Endodermal cell (in vitro differentiated cells): Measurements from ENCODE around the gene APOH. TPM values are rescaled to one million over a fixed set of nuclear protein-coding genes. Genes with fewer than 3 reads are reported as not detected.

ENCODE experiments used
- DNase-seq: peaks from one replicate; pipeline ENCODE4 v3.0.0-alpha.2; 2017
- H3K27ac ChIP-seq: 2 replicates; pipeline ENCODE4 v1.5.1; 2013; ENCODE audit warnings: mild to moderate bottlenecking, low read depth, low read length, moderate library complexity
- H3K27me3 ChIP-seq: 2 replicates; pipeline ENCODE4 v1.6.1; 2013; ENCODE audit warnings: mild to moderate bottlenecking, low read length, moderate library complexity; ENCODE audit not compliant: insufficient read depth, control insufficient read depth, poor library complexity, severe bottlenecking
- H3K36me3 ChIP-seq: 2 replicates; pipeline ENCODE4 v1.7.0; 2013; ENCODE audit warnings: mild to moderate bottlenecking, low read length, moderate library complexity; ENCODE audit not compliant: control insufficient read depth, insufficient read depth
- H3K4me1 ChIP-seq: one replicate; pipeline ENCODE4 v1.7.0; 2013; ENCODE audit warnings: low read length; ENCODE audit not compliant: control insufficient read depth, insufficient read depth
- H3K4me3 ChIP-seq: 2 replicates; pipeline ENCODE4 v1.5.1; 2013; ENCODE audit warnings: mild to moderate bottlenecking, low read length, moderate library complexity
- H3K9ac ChIP-seq: 2 replicates; pipeline ENCODE4 v1.6.1; 2013; ENCODE audit warnings: mild to moderate bottlenecking, low read length, moderate library complexity; ENCODE audit not compliant: poor library complexity, severe bottlenecking; ENCODE audit errors: extremely low read depth
- H3K9me3 ChIP-seq: 2 replicates; pipeline ENCODE4 v1.6.1; 2013; ENCODE audit warnings: mild to moderate bottlenecking, low read length, moderate library complexity; ENCODE audit not compliant: control insufficient read depth
- H3K27ac Mint-ChIP-seq: 2 replicates; pipeline ENCODE4 v1.8.0; 2020; ENCODE audit warnings: mixed read lengths
- H3K27me3 Mint-ChIP-seq: 2 replicates; pipeline ENCODE4 v1.8.0; 2021; ENCODE audit warnings: mild to moderate bottlenecking, mixed read lengths; ENCODE audit not compliant: insufficient read depth
- H3K36me3 Mint-ChIP-seq: 2 replicates; pipeline ENCODE4 v1.8.0; 2020; ENCODE audit warnings: low read depth, mixed read lengths
- H3K4me1 Mint-ChIP-seq: 2 replicates; pipeline ENCODE4 v1.8.0; 2020; ENCODE audit warnings: mixed read lengths
- H3K4me3 Mint-ChIP-seq: 2 replicates; pipeline ENCODE4 v1.8.0; 2020; ENCODE audit warnings: mild to moderate bottlenecking, moderate library complexity, mixed read lengths
- H3K9me3 Mint-ChIP-seq: 2 replicates; pipeline ENCODE4 v1.8.0; 2020; ENCODE audit warnings: mild to moderate bottlenecking, mixed read lengths
- CTCF ChIP-seq: fragments of 200-600 bp; sonication (generic); conservative IDR thresholded peaks from 2 replicates; pipeline ENCODE4 v1.5.0; 2021; ENCODE audit warnings: antibody characterized with exemption, mild to moderate bottlenecking
- WGBS, 2 experiments: methylation state at CpG; one replicate each; pipeline versions ENCODE4 v1.1.5 to v1.1.7; 2013; ENCODE audit warnings: missing lambda C conversion rate in 2 of 2, mixed read lengths in 1 of 2; ENCODE audit not compliant: insufficient coverage in 1 of 2, insufficient read length in 1 of 2; 5-methylcytosine and 5-hydroxymethylcytosine counted together
- total RNA-seq, 2 donors: library from RNA; stranded (reverse); fragmentation: NEBNext Ultra II Directional in 1 of 2; extraction: Animal tissue kit (Norgen Biotek cat#: 25700) in 1 of 2; gene quantifications; 2 replicates in 1 of 2; 3 replicates in 1 of 2; pipeline ENCODE4 v1.2.1, GENCODE V29; 2021

Gene APOH
- total RNA-seq, 2 donors from 2014 or later: not detected

GRCh38 chr17:66171172-66171571 is 58.0 kb downstream of the APOH start:
- H3K9me3 ChIP-seq: no peaks in the 10 kb centered on the region
- Mint-ChIP-seq H3K9me3 (no peaks in the 10 kb centered on the region), H3K36me3 (peaks cover 9% of the 10 kb centered on the region), H3K4me1 (no peaks in the 10 kb centered on the region), H3K27ac (no peak overlapping the region), H3K27me3 (no peaks in the 10 kb centered on the region), H3K4me3 (no peak overlapping the region)
- DNase-seq: no peak
- no peak overlapping the region for H3K4me3 ChIP-seq
- H3K4me1 ChIP-seq: no peaks in the 10 kb centered on the region
- peaks cover 24% of the 10 kb centered on the region for H3K36me3 ChIP-seq
- H3K27me3 ChIP-seq: no peaks in the 10 kb centered on the region
- H3K9ac ChIP-seq: no peak overlapping the region
- TF ChIP-seq CTCF: no peak
- H3K27ac ChIP-seq: no peak overlapping the region

- no peak for DNase-seq
- Mint-ChIP-seq H3K27me3 (no peaks in the 10 kb centered on the region), H3K4me3 (no peak overlapping the region), H3K27ac (no peak overlapping the region), H3K4me1 (no peaks in the 10 kb centered on the region), H3K9me3 (no peaks in the 10 kb centered on the region), H3K36me3 (peaks cover 9% of the 10 kb centered on the region)
- Histone ChIP-seq H3K9ac (no peak overlapping the region), H3K9me3 (no peaks in the 10 kb centered on the region), H3K36me3 (peaks cover 21% of the 10 kb centered on the region), H3K4me3 (no peak overlapping the region), H3K27ac (no peak overlapping the region), H3K4me1 (no peaks in the 10 kb centered on the region), H3K27me3 (no peaks in the 10 kb centered on the region)
- TF ChIP-seq CTCF: no peak
- WGBS, 2 experiments: 91 to 100% methylated on average over 2 to 3 of the region's 3 CpGs
Observed at GRCh38 chr17:66169839-66170238, 59.4 kb downstream of the APOH start.

GRCh38 chr17:66167189-66167815 is 61.9 kb downstream of the APOH start:
- Mint-ChIP-seq H3K27me3 (no peaks in the 10 kb centered on the region), H3K4me3 (no peak overlapping the region), H3K9me3 (no peaks in the 10 kb centered on the region), H3K36me3 (no peaks in the 10 kb centered on the region), H3K27ac (no peak overlapping the region), H3K4me1 (no peaks in the 10 kb centered on the region)
- Histone ChIP-seq H3K4me3 (no peak overlapping the region), H3K4me1 (no peaks in the 10 kb centered on the region), H3K9ac (no peak overlapping the region), H3K27ac (no peak overlapping the region), H3K36me3 (peaks cover 13% of the 10 kb centered on the region), H3K27me3 (no peaks in the 10 kb centered on the region), H3K9me3 (no peaks in the 10 kb centered on the region)
- no peak for TF ChIP-seq CTCF
- no peak for DNase-seq
- WGBS, 2 experiments: 83 to 100% methylated on average over 2 to 5 of the region's 5 CpGs
